CD4-positive, alpha-beta T cell (primary cell): Measurements from ENCODE around the gene ZSCAN22. TPM values are rescaled to one million over a fixed set of nuclear protein-coding genes. Genes with fewer than 3 reads are reported as not detected.
"Not testable (repeated sequence)": the region's sequence is repeated elsewhere in the genome, so short reads cannot be mapped to it uniquely, and the experiment has no call there.

ENCODE experiments used
- ATAC-seq: fragments of 200-7000 bp; cut with Tn5 transposase; one replicate; pipeline ENCODE4 v1.10.0; 2022; ENCODE audit warnings: mild to moderate bottlenecking; ENCODE audit not compliant: poor library complexity
- CTCF ChIA-PET: fragments of 350-600 bp; sonication (Branson Sonifier 250); formaldehyde crosslinking; loops from one replicate; lab custom pipeline; 2021; ENCODE audit warnings: antibody characterized with exemption, inconsistent platforms; lab: Charles Lee
- POLR2A ChIA-PET: fragments of 350-600 bp; sonication (Branson Sonifier 250); formaldehyde crosslinking; loops from one replicate; lab custom pipeline; 2021; ENCODE audit warnings: antibody characterized with exemption, inconsistent platforms; lab: Charles Lee
- DNase-seq, 14 experiments: peaks; one replicate each; pipeline ENCODE4 v3.0.0-alpha.2; 2013 to 2020; ENCODE audit warnings: mixed read lengths in 2 of 14
- H3K27ac ChIP-seq, 2 donors: one replicate each; pipeline versions ENCODE4 v1.5.1 to v1.7.0; 2013; ENCODE audit warnings: low read length in 2 of 2, low read depth in 1 of 2, mild to moderate bottlenecking in 1 of 2
- H3K27me3 ChIP-seq, 2 experiments: 1 replicate in 1 of 2; 2 replicates in 1 of 2; pipeline versions ENCODE4 v1.6.1 to v1.7.0; 2013; ENCODE audit warnings: low read length in 2 of 2, control low read depth in 1 of 2, mild to moderate bottlenecking in 1 of 2, moderate library complexity in 1 of 2; ENCODE audit not compliant: insufficient read depth in 2 of 2, control insufficient read depth in 1 of 2
- H3K36me3 ChIP-seq: one replicate; pipeline ENCODE4 v1.6.1; 2013; ENCODE audit warnings: low read length, control low read depth; ENCODE audit not compliant: insufficient read depth
- H3K4me1 ChIP-seq: one replicate; pipeline ENCODE4 v1.6.1; 2013; ENCODE audit warnings: low read length, control low read depth; ENCODE audit not compliant: insufficient read depth
- H3K4me3 ChIP-seq: one replicate; pipeline ENCODE4 v1.5.1; 2013; ENCODE audit warnings: mild to moderate bottlenecking, low read length, moderate library complexity
- H3K9me3 ChIP-seq, 2 experiments: 1 replicate in 1 of 2; 2 replicates in 1 of 2; pipeline versions ENCODE4 v1.6.1 to v1.7.0; 2013; ENCODE audit warnings: low read length in 2 of 2, mild to moderate bottlenecking in 2 of 2, control low read depth in 1 of 2, moderate library complexity in 1 of 2; ENCODE audit not compliant: control insufficient read depth in 1 of 2, insufficient read depth in 1 of 2
- H3K27ac Mint-ChIP-seq: one replicate; pipeline ENCODE4 v1.8.0; 2020; ENCODE audit warnings: mixed read lengths
- H3K27me3 Mint-ChIP-seq: one replicate; pipeline ENCODE4 v1.8.0; 2021; ENCODE audit warnings: mixed read lengths
- H3K36me3 Mint-ChIP-seq: one replicate; pipeline ENCODE4 v1.8.0; 2021; ENCODE audit warnings: low read depth, mixed read lengths
- H3K4me1 Mint-ChIP-seq: one replicate; pipeline ENCODE4 v1.8.0; 2021; ENCODE audit warnings: low read depth, mixed read lengths
- H3K4me3 Mint-ChIP-seq: one replicate; pipeline ENCODE4 v1.8.0; 2020; ENCODE audit warnings: mild to moderate bottlenecking, mixed read lengths
- H3K9me3 Mint-ChIP-seq: one replicate; pipeline ENCODE4 v1.8.0; 2020; ENCODE audit warnings: mixed read lengths
- CTCF ChIP-seq: fragments of 200-600 bp; IDR thresholded peaks from one replicate; pipeline ENCODE4 v1.8.0; 2022; ENCODE audit warnings: antibody characterized with exemption, mild to moderate bottlenecking
- intact Hi-C, 2 experiments: fragments of 100-400 bp; cut with DNase I in 1 of 2; cut with micrococcal nuclease in 1 of 2; formaldehyde crosslinking; loops; one replicate each; pipeline versions ENCODE4 v1.15.1 to v1.9.0; 2023 to 2025; cut with DNase I, micrococcal nuclease
- total RNA-seq, 174 experiments: library from RNA in 2 of 174; stranded (reverse) in 2 of 174; gene quantifications; one replicate each; pipeline ENCODE4 v1.2.3 and lab custom pipeline; 2021 to 2026

The ZSCAN22 gene
- total RNA-seq, 2 experiments from 2014 or later: 0.77 to 0.81 TPM

- CTCF ChIA-PET: no interaction called here
- Mint-ChIP-seq H3K27ac (no peak overlapping the region), H3K9me3 (no peaks in the 10 kb centered on the region), H3K27me3 (no peaks in the 10 kb centered on the region), H3K4me1 (no peaks in the 10 kb centered on the region), H3K4me3 (no peak overlapping the region), H3K36me3 (no peaks in the 10 kb centered on the region)
- Histone ChIP-seq H3K4me1 (no peaks in the 10 kb centered on the region), H3K27ac (no peak overlapping the region), H3K9me3 (no peaks in the 10 kb centered on the region), H3K27me3 (no peaks in the 10 kb centered on the region), H3K36me3 (no peaks in the 10 kb centered on the region), H3K4me3 (no peak overlapping the region)
- no peak for TF ChIP-seq CTCF
- intact Hi-C loops: no loop called here
- ATAC-seq (no peak), DNase-seq (peak in 1 of 14 experiments; percentile 23)
- POLR2A ChIA-PET: no interaction called here
Observed at GRCh38 chr19:58368561-58369360, 42.0 kb downstream of the ZSCAN22 start.

GRCh38 chr19:58372311-58373133 is 45.7 kb downstream of the ZSCAN22 start:
- H3K36me3 ChIP-seq: no peaks in the 10 kb centered on the region
- H3K27me3 ChIP-seq: no peaks in the 10 kb centered on the region
- H3K4me1 ChIP-seq: no peaks in the 10 kb centered on the region
- CTCF ChIA-PET: no interaction called here
- intact Hi-C loops: loop anchor here in 1 of 2 experiments (10.0 kb wide), 1 partner anchor 1698 kb away; the partner anchor contains the start of gene ZNF835
- H3K4me3 ChIP-seq: no peak overlapping the region
- Mint-ChIP-seq H3K27ac (no peak overlapping the region), H3K36me3 (no peaks in the 10 kb centered on the region), H3K9me3 (no peaks in the 10 kb centered on the region), H3K4me3 (no peak overlapping the region), H3K27me3 (no peaks in the 10 kb centered on the region), H3K4me1 (no peaks in the 10 kb centered on the region)
- no peak for DNase-seq
- POLR2A ChIA-PET: no interaction called here
- no peak overlapping the region for H3K27ac ChIP-seq
- ATAC-seq: no peak
- no peak for TF ChIP-seq CTCF
- no peaks in the 10 kb centered on the region for H3K9me3 ChIP-seq

GRCh38 chr19:58374200-58374599 is 47.4 kb downstream of the ZSCAN22 start:
- TF ChIP-seq CTCF: no peak
- Mint-ChIP-seq H3K4me1 (peaks cover 2% of the 10 kb centered on the region), H3K36me3 (no peaks in the 10 kb centered on the region), H3K9me3 (no peaks in the 10 kb centered on the region), H3K4me3 (no peak overlapping the region), H3K27ac (no peak overlapping the region), H3K27me3 (no peaks in the 10 kb centered on the region)
- POLR2A ChIA-PET: no interaction called here
- Histone ChIP-seq H3K36me3 (no peaks in the 10 kb centered on the region), H3K27ac (no peak overlapping the region), H3K4me3 (no peak overlapping the region), H3K9me3 (no peaks in the 10 kb centered on the region), H3K4me1 (peaks cover 3% of the 10 kb centered on the region), H3K27me3 (no peaks in the 10 kb centered on the region)
- CTCF ChIA-PET: no interaction called here
- DNase-seq (no peak), ATAC-seq (no peak)
- intact Hi-C loops: loop anchor here in 1 of 2 experiments (10.0 kb wide), 1 partner anchor 1699 kb away; the partner anchor contains the start of gene ZNF835

- POLR2A ChIA-PET: interaction anchor here (1.9 kb wide), 1 partner anchor 14 kb away, joined by 5 read pairs; the partner anchor contains the start of gene ZNF497
- DNase-seq, H3K27ac Mint-ChIP-seq, H3K36me3 ChIP-seq, CTCF ChIA-PET, H3K27ac ChIP-seq, H3K9me3 ChIP-seq, ATAC-seq, H3K27me3 Mint-ChIP-seq, H3K27me3 ChIP-seq, H3K36me3 Mint-ChIP-seq, H3K9me3 Mint-ChIP-seq, H3K4me3 Mint-ChIP-seq, H3K4me3 ChIP-seq: not testable (repeated sequence)
- intact Hi-C loops: loop anchor here in 1 of 2 experiments (10.0 kb wide), 1 partner anchor 1702 kb away; the partner anchor contains the start of gene ZNF835
- peaks cover 22% of the 10 kb centered on the region for H3K4me1 ChIP-seq
- H3K4me1 Mint-ChIP-seq: peaks cover 22% of the 10 kb centered on the region
Observed at GRCh38 chr19:58376724-58377123, 49.9 kb downstream of the ZSCAN22 start.
